Endodermal cell (in vitro differentiated cells): ENCODE results near the gene CDH19. TPM values are rescaled to one million over a fixed set of nuclear protein-coding genes. Genes with fewer than 3 reads are reported as not detected.

Source experiments
- DNase-seq: peaks from one replicate; pipeline ENCODE4 v3.0.0-alpha.2; 2017
- H3K27ac ChIP-seq: 2 replicates; pipeline ENCODE4 v1.5.1; 2013; ENCODE audit warnings: mild to moderate bottlenecking, low read depth, low read length, moderate library complexity
- H3K27me3 ChIP-seq: 2 replicates; pipeline ENCODE4 v1.6.1; 2013; ENCODE audit warnings: mild to moderate bottlenecking, low read length, moderate library complexity; ENCODE audit not compliant: insufficient read depth, control insufficient read depth, poor library complexity, severe bottlenecking
- H3K36me3 ChIP-seq: 2 replicates; pipeline ENCODE4 v1.7.0; 2013; ENCODE audit warnings: mild to moderate bottlenecking, low read length, moderate library complexity; ENCODE audit not compliant: control insufficient read depth, insufficient read depth
- H3K4me1 ChIP-seq: one replicate; pipeline ENCODE4 v1.7.0; 2013; ENCODE audit warnings: low read length; ENCODE audit not compliant: control insufficient read depth, insufficient read depth
- H3K4me3 ChIP-seq: 2 replicates; pipeline ENCODE4 v1.5.1; 2013; ENCODE audit warnings: mild to moderate bottlenecking, low read length, moderate library complexity
- H3K9ac ChIP-seq: 2 replicates; pipeline ENCODE4 v1.6.1; 2013; ENCODE audit warnings: mild to moderate bottlenecking, low read length, moderate library complexity; ENCODE audit not compliant: poor library complexity, severe bottlenecking; ENCODE audit errors: extremely low read depth
- H3K9me3 ChIP-seq: 2 replicates; pipeline ENCODE4 v1.6.1; 2013; ENCODE audit warnings: mild to moderate bottlenecking, low read length, moderate library complexity; ENCODE audit not compliant: control insufficient read depth
- H3K27ac Mint-ChIP-seq: 2 replicates; pipeline ENCODE4 v1.8.0; 2020; ENCODE audit warnings: mixed read lengths
- H3K27me3 Mint-ChIP-seq: 2 replicates; pipeline ENCODE4 v1.8.0; 2021; ENCODE audit warnings: mild to moderate bottlenecking, mixed read lengths; ENCODE audit not compliant: insufficient read depth
- H3K36me3 Mint-ChIP-seq: 2 replicates; pipeline ENCODE4 v1.8.0; 2020; ENCODE audit warnings: low read depth, mixed read lengths
- H3K4me1 Mint-ChIP-seq: 2 replicates; pipeline ENCODE4 v1.8.0; 2020; ENCODE audit warnings: mixed read lengths
- H3K4me3 Mint-ChIP-seq: 2 replicates; pipeline ENCODE4 v1.8.0; 2020; ENCODE audit warnings: mild to moderate bottlenecking, moderate library complexity, mixed read lengths
- H3K9me3 Mint-ChIP-seq: 2 replicates; pipeline ENCODE4 v1.8.0; 2020; ENCODE audit warnings: mild to moderate bottlenecking, mixed read lengths
- CTCF ChIP-seq: fragments of 200-600 bp; sonication (generic); conservative IDR thresholded peaks from 2 replicates; pipeline ENCODE4 v1.5.0; 2021; ENCODE audit warnings: antibody characterized with exemption, mild to moderate bottlenecking
- WGBS, 2 experiments: methylation state at CpG; one replicate each; pipeline versions ENCODE4 v1.1.5 to v1.1.7; 2013; ENCODE audit warnings: missing lambda C conversion rate in 2 of 2, mixed read lengths in 1 of 2; ENCODE audit not compliant: insufficient coverage in 1 of 2, insufficient read length in 1 of 2; 5-methylcytosine and 5-hydroxymethylcytosine counted together
- total RNA-seq, 2 donors: library from RNA; stranded (reverse); fragmentation: NEBNext Ultra II Directional in 1 of 2; extraction: Animal tissue kit (Norgen Biotek cat#: 25700) in 1 of 2; gene quantifications; 2 replicates in 1 of 2; 3 replicates in 1 of 2; pipeline ENCODE4 v1.2.1, GENCODE V29; 2021

The CDH19 gene
- total RNA-seq, 2 donors from 2014 or later: not detected

GRCh38 chr18:66523219-66523991 is 80.5 kb downstream of the CDH19 start:
- no peak for DNase-seq
- H3K4me1 Mint-ChIP-seq: no peaks in the 10 kb centered on the region
- Histone ChIP-seq H3K4me3 (no peak overlapping the region), H3K27me3 (no peaks in the 10 kb centered on the region), H3K4me1 (no peaks in the 10 kb centered on the region), H3K9me3 (no peaks in the 10 kb centered on the region), H3K36me3 (no peaks in the 10 kb centered on the region), H3K27ac (no peak overlapping the region), H3K9ac (no peak overlapping the region)
- H3K36me3 Mint-ChIP-seq: no peaks in the 10 kb centered on the region
- no peak overlapping the region for H3K4me3 Mint-ChIP-seq
- H3K27ac Mint-ChIP-seq: no peak overlapping the region
- H3K9me3 Mint-ChIP-seq: no peaks in the 10 kb centered on the region
- no peak for TF ChIP-seq CTCF
- H3K27me3 Mint-ChIP-seq: no peaks in the 10 kb centered on the region
- 94 to 95% methylated on average over 7 to 18 of the region's 18 CpGs for WGBS, 2 experiments

GRCh38 chr18:66513996-66514395 is 89.9 kb downstream of the CDH19 start:
- Histone ChIP-seq H3K27ac (no peak overlapping the region), H3K9me3 (no peaks in the 10 kb centered on the region), H3K4me1 (no peaks in the 10 kb centered on the region), H3K27me3 (no peaks in the 10 kb centered on the region), H3K4me3 (no peak overlapping the region), H3K9ac (no peak overlapping the region), H3K36me3 (no peaks in the 10 kb centered on the region)
- 89% methylated on average over 1 of the region's 1 CpG; no CpG with 5 or more reads in 1 of the 2 experiments for WGBS, 2 experiments
- Mint-ChIP-seq H3K9me3 (no peaks in the 10 kb centered on the region), H3K27ac (no peak overlapping the region), H3K4me3 (no peak overlapping the region), H3K27me3 (no peaks in the 10 kb centered on the region), H3K36me3 (no peaks in the 10 kb centered on the region), H3K4me1 (no peaks in the 10 kb centered on the region)
- no peak for TF ChIP-seq CTCF
- no peak for DNase-seq

GRCh38 chr18:66511792-66512191 is 92.1 kb downstream of the CDH19 start:
- Mint-ChIP-seq H3K27ac (peak overlapping the region; percentile 15), H3K27me3 (no peaks in the 10 kb centered on the region), H3K4me3 (no peak overlapping the region), H3K4me1 (peaks cover 12% of the 10 kb centered on the region), H3K36me3 (no peaks in the 10 kb centered on the region), H3K9me3 (no peaks in the 10 kb centered on the region)
- Histone ChIP-seq H3K4me1 (no peaks in the 10 kb centered on the region), H3K36me3 (no peaks in the 10 kb centered on the region), H3K9me3 (no peaks in the 10 kb centered on the region), H3K4me3 (no peak overlapping the region), H3K27ac (no peak overlapping the region), H3K27me3 (no peaks in the 10 kb centered on the region), H3K9ac (no peak overlapping the region)
- DNase-seq: no peak
- TF ChIP-seq CTCF: no peak
